NCI-H1436 (cell line): ENCODE data around the gene CTTNBP2.

Source experiments
- DNase-seq: peaks from one replicate; lab custom pipeline; 2025; lab: John Stamatoyannopoulos, UW

The CTTNBP2 gene

GRCh38 chr7:117818232-117818631 is 55.0 kb downstream of the CTTNBP2 start:
- DNase-seq: no peak

- no peak for DNase-seq
Observed at GRCh38 chr7:117816727-117817126, 56.5 kb downstream of the CTTNBP2 start.

GRCh38 chr7:117811696-117812095 is 61.5 kb downstream of the CTTNBP2 start:
- DNase-seq: no peak

- no peak for DNase-seq
Observed at GRCh38 chr7:117810642-117811512, 62.4 kb downstream of the CTTNBP2 start.

GRCh38 chr7:117809958-117810357 is 63.3 kb downstream of the CTTNBP2 start:
- no peak for DNase-seq

GRCh38 chr7:117808910-117809705 is 64.1 kb downstream of the CTTNBP2 start:
- DNase-seq: no peak

- DNase-seq: no peak
Observed at GRCh38 chr7:117808341-117808757, 64.9 kb downstream of the CTTNBP2 start.

GRCh38 chr7:117807676-117808075 is 65.6 kb downstream of the CTTNBP2 start:
- DNase-seq: no peak

GRCh38 chr7:117806011-117806410 is 67.2 kb downstream of the CTTNBP2 start:
- no peak for DNase-seq

- DNase-seq: no peak
Observed at GRCh38 chr7:117805241-117805640, 68.0 kb downstream of the CTTNBP2 start.

GRCh38 chr7:117803476-117803875 is 69.8 kb downstream of the CTTNBP2 start:
- no peak for DNase-seq

- DNase-seq: no peak
Observed at GRCh38 chr7:117802660-117803059, 70.6 kb downstream of the CTTNBP2 start.

- DNase-seq: no peak
Observed at GRCh38 chr7:117800841-117801240, 72.4 kb downstream of the CTTNBP2 start.

- DNase-seq: no peak
Observed at GRCh38 chr7:117800406-117800805, 72.8 kb downstream of the CTTNBP2 start.

GRCh38 chr7:117796889-117797288 is 76.4 kb downstream of the CTTNBP2 start:
- no peak for DNase-seq

GRCh38 chr7:117793976-117794375 is 79.3 kb downstream of the CTTNBP2 start:
- DNase-seq: no peak

GRCh38 chr7:117793521-117793920 is 79.7 kb downstream of the CTTNBP2 start:
- no peak for DNase-seq

GRCh38 chr7:117791877-117792780 is 81.1 kb downstream of the CTTNBP2 start:
- no peak for DNase-seq

GRCh38 chr7:117790731-117791130 is 82.5 kb downstream of the CTTNBP2 start:
- DNase-seq: no peak

GRCh38 chr7:117790251-117790650 is 83.0 kb downstream of the CTTNBP2 start:
- DNase-seq: no peak

- DNase-seq: no peak
Observed at GRCh38 chr7:117785431-117785830, 87.8 kb downstream of the CTTNBP2 start.

- DNase-seq: no peak
Observed at GRCh38 chr7:117784315-117784714, 88.9 kb downstream of the CTTNBP2 start.
